Ascending aorta (tissue), 2 donors: ENCODE data around the gene VWA3A. TPM values are rescaled to one million over a fixed set of nuclear protein-coding genes. Genes with fewer than 3 reads are reported as not detected.
"Not testable (repeated sequence)": the region's sequence is repeated elsewhere in the genome, so short reads cannot be mapped to it uniquely, and the experiment has no call there.

Experiments
- DNase-seq, 2 donors: peaks; one replicate each; pipeline ENCODE4 v3.0.0-alpha.2; 2019; ENCODE audit warnings: low spot score in 2 of 2
- H3K27ac ChIP-seq, 2 donors: fragments of 200-600 bp; sonication (generic); one replicate each; pipeline ENCODE4 v1.5.1; 2016 to 2017; ENCODE audit warnings: mild to moderate bottlenecking in 1 of 2
- H3K27me3 ChIP-seq: fragments of 200-600 bp; sonication (generic); one replicate; pipeline ENCODE4 v1.5.1; 2017
- H3K36me3 ChIP-seq, 2 donors: fragments of 200-600 bp; sonication (generic); one replicate each; pipeline ENCODE4 v1.5.1; 2016
- H3K4me1 ChIP-seq, 2 donors: fragments of 200-600 bp; sonication (generic); one replicate each; pipeline ENCODE4 v1.5.1; 2016 to 2017; ENCODE audit warnings: mild to moderate bottlenecking in 1 of 2
- H3K4me3 ChIP-seq, 2 donors: fragments of 200-600 bp; sonication (generic); one replicate each; pipeline ENCODE4 v1.5.1; 2016 to 2017; ENCODE audit warnings: mild to moderate bottlenecking in 1 of 2
- H3K9me3 ChIP-seq, 2 donors: fragments of 200-600 bp; sonication (generic); one replicate each; pipeline ENCODE4 v1.5.1; 2016
- intact Hi-C: fragments of 100-400 bp; cut with DNase I; formaldehyde crosslinking; loops from one replicate; pipeline ENCODE4 v1.15.1; 2023
- total RNA-seq: library from RNA; depleted of rRNA; stranded (reverse); fragments of >200 nt; gene quantifications from one replicate; pipeline ENCODE4 v1.1.0, GENCODE V29; 2016
- TF ChIP-seq, protein P1 (sequence below), 3 experiments: fragments of 200-600 bp in 2 of 3; fragments of 450-650 bp in 1 of 3; sonication (generic) in 2 of 3; IDR thresholded peaks; one replicate each; pipeline ENCODE4 v1.5.1; 2016 to 2019; ENCODE audit warnings: antibody characterized with exemption in 3 of 3, mild to moderate bottlenecking in 1 of 3, moderate library complexity in 1 of 3

Gene VWA3A
- total RNA-seq, 1 donor from 2014 or later: not detected

DNA sequence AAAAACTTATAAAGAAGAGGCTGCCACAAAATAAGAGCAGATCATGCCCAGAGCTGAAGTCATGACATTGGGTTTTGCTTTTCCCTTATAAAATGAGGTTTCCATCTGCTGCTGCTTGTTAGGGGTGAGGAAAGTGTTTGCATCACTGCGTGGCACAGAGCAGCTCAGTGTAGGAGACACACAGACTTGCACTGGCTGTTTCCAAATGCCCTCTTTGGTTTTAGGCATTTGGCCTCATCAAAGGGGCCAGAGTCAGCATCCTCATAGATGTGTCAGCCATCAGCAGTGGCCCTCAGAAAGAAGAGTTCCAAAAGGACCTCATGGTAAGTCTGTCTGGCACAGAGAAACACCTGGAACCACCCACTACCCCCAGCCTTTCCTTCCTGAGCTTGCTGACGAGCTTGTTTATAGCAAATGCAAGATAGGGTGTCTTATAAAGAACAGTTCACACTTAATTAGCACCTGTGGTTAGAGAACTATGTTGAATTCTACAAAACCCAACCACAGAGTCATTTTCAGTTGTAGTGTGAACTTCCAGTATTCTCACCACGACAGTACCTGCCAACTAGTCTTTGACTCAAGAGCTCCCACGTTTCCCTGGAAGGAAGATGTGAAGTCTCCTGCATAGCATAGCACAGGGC, 17.0 kb downstream of the VWA3A start:
- H3K27me3 ChIP-seq: no peaks in the 10 kb centered on the region
- no peak for DNase-seq
- no peaks in the 10 kb centered on the region for H3K36me3 ChIP-seq
- TF ChIP-seq, protein P1, sequence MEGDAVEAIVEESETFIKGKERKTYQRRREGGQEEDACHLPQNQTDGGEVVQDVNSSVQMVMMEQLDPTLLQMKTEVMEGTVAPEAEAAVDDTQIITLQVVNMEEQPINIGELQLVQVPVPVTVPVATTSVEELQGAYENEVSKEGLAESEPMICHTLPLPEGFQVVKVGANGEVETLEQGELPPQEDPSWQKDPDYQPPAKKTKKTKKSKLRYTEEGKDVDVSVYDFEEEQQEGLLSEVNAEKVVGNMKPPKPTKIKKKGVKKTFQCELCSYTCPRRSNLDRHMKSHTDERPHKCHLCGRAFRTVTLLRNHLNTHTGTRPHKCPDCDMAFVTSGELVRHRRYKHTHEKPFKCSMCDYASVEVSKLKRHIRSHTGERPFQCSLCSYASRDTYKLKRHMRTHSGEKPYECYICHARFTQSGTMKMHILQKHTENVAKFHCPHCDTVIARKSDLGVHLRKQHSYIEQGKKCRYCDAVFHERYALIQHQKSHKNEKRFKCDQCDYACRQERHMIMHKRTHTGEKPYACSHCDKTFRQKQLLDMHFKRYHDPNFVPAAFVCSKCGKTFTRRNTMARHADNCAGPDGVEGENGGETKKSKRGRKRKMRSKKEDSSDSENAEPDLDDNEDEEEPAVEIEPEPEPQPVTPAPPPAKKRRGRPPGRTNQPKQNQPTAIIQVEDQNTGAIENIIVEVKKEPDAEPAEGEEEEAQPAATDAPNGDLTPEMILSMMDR (IDR thresholded peaks at IDR 0.05): no peak
- no peaks in the 10 kb centered on the region for H3K9me3 ChIP-seq
- H3K27ac ChIP-seq: no peak overlapping the region
- intact Hi-C loops: no loop called here
- no peaks in the 10 kb centered on the region for H3K4me1 ChIP-seq
- H3K4me3 ChIP-seq: no peak overlapping the region

DNA sequence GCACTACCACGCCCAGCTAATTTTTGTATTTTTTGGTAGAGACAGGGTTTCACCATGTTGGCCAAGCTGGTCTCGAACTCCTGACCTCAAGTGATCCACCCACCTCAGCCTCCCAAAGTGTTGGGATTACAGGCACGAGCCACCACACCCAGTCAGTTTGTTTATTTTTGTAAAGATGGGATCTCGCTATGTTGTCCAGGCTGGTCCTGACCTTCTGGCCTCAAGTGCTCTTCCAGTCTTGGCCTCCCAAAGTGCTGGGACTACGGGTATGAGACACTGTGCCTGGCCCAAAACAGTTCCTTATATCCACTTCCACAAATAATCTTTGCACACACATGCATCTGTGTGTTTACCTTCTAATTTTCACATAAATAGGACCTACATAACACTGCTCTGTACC, 19.3 kb downstream of the VWA3A start:
- H3K4me1 ChIP-seq, H3K27me3 ChIP-seq, intact Hi-C loops, H3K27ac ChIP-seq, DNase-seq, H3K4me3 ChIP-seq, H3K36me3 ChIP-seq, H3K9me3 ChIP-seq: not testable (repeated sequence)

DNA sequence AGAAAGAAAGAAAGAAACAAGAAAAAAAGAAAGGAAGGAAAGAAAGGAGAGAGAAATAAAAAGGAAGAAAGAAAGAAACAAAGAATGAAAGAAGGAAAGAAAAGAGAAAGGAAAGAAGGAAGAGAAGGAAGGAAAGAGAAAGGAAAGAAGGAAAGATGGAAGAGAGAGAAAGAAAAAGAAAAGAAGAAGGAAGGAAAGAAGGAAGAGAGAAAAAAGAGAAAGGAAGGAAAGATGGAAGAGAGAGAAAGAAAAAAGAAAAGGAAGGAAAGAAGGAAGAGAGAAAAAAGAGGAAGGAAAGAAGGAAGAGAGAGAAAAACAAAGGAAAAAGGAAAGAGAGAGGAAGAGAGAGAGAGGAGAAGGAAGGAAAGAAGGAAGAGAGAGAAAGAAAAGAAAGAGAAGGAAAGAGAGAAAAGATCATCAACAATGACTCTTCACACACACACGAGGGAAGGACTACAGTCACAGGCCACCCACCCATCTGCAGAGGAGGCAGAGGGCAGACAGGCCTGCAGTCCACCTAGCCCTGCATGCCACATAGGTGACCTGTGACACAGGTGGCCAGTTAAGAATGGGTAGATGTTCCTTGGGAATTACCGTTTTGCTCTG, 23.9 kb downstream of the VWA3A start:
- intact Hi-C loops: no loop called here
- H3K4me1 ChIP-seq: no peaks in the 10 kb centered on the region
- TF ChIP-seq, protein P1 (IDR thresholded peaks at IDR 0.05): no peak
- DNase-seq: no peak
- no peaks in the 10 kb centered on the region for H3K36me3 ChIP-seq
- H3K9me3 ChIP-seq: no peaks in the 10 kb centered on the region
- H3K27me3 ChIP-seq: no peaks in the 10 kb centered on the region
- H3K27ac ChIP-seq: no peak overlapping the region
- H3K4me3 ChIP-seq: no peak overlapping the region

DNA sequence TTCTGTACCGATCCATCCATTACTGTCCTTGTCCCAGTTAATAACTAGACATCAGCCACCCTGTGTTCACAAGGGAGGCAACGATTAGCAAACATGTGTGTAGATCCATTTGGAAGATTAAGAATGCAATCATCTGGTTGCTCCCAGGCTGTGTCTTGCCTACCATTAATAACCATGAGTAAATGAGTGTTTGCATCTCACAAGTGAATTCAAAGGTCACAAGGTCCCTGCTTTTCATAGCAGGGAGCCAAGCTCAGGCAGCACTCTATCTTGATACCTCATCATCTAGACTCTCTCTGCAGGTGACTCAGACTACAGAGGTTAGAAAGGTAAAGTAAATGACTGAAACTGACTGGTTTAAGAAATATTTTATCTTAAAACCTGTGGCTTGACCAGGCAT, 25.3 kb downstream of the VWA3A start:
- H3K4me3 ChIP-seq: no peak overlapping the region
- no peaks in the 10 kb centered on the region for H3K36me3 ChIP-seq
- H3K27ac ChIP-seq: no peak overlapping the region
- no peaks in the 10 kb centered on the region for H3K27me3 ChIP-seq
- no peak for DNase-seq
- intact Hi-C loops: no loop called here
- H3K9me3 ChIP-seq: no peaks in the 10 kb centered on the region
- H3K4me1 ChIP-seq: no peaks in the 10 kb centered on the region
- TF ChIP-seq, protein P1 (IDR thresholded peaks at IDR 0.05): no peak

DNA sequence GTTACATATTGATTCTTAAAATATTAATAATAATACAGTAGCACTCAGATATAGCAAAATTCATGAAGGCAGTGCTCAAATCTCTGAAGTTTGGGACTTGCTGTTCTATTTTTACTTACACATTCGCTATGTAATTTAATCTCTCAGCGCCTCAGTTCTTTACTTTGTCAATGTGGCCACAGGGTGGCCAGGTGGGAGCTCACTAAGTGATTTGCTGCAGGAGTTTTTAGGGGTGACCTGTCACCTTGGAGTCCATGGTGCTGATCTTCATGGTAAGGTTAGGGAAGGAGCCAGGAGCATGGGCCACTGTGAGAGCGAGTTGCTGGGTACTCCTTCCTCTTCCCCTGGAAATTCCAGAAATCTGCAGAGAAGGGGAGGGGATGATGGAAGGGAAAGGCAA, 28.1 kb downstream of the VWA3A start:
- TF ChIP-seq, protein P1 (IDR thresholded peaks at IDR 0.05): no peak
- Histone ChIP-seq H3K9me3 (no peaks in the 10 kb centered on the region), H3K27me3 (no peaks in the 10 kb centered on the region), H3K4me3 (no peak overlapping the region), H3K27ac (no peak overlapping the region), H3K4me1 (no peaks in the 10 kb centered on the region), H3K36me3 (no peaks in the 10 kb centered on the region)
- no peak for DNase-seq
- intact Hi-C loops: no loop called here

DNA sequence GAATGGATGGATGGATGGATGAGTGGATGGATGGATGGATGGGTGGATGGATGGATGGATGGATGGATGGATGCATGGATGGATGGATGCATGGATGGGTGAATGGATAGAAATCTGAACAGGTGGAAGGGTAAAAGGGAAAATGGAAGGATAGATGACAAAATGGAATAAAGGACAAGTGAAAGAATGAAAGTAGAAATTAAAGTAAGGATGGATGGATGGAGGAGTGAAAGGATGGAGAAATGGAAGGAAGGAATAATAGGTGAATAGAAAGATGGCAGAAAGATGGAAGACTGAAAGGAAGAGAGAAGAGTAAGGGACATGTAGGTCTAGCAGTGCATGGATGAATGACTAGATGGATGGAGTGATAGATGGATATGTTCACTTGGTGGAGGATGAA, 29.9 kb downstream of the VWA3A start:
- no peaks in the 10 kb centered on the region for H3K27me3 ChIP-seq
- H3K9me3 ChIP-seq: no peaks in the 10 kb centered on the region
- no peaks in the 10 kb centered on the region for H3K4me1 ChIP-seq
- H3K27ac ChIP-seq: no peak overlapping the region
- TF ChIP-seq, protein P1 (IDR thresholded peaks at IDR 0.05): no peak
- intact Hi-C loops: no loop called here
- no peak for DNase-seq
- H3K4me3 ChIP-seq: no peak overlapping the region
- no peaks in the 10 kb centered on the region for H3K36me3 ChIP-seq
